Left renal cortex interstitium (tissue), 4 donors: ENCODE results near the gene MYO1B. TPM values are rescaled to one million over a fixed set of nuclear protein-coding genes. Genes with fewer than 3 reads are reported as not detected.

Experiments
- DNase-seq, 4 donors: peaks; one replicate each; pipeline ENCODE4 v3.0.0-alpha.2; 2013; ENCODE audit warnings: low read depth in 4 of 4, low spot score in 2 of 4, missing footprints in 1 of 4
- polyA plus RNA-seq, 4 donors: library from polyadenylated mRNA; unstranded; fragments of 120-200 nt; gene quantifications; one replicate each; pipeline ENCODE4 v1.2.1, GENCODE V29; 2013; ENCODE audit not compliant: insufficient read length in 4 of 4

Gene MYO1B
- polyA plus RNA-seq, 4 donors, result 94.8 to 116 (median 112) TPM

GRCh38 chr2:191295088-191295487 lies 49.9 kb downstream of the MYO1B start:
- DNase-seq, result no peak

GRCh38 chr2:191296083-191297006 lies 51.1 kb downstream of the MYO1B start:
- no peak for DNase-seq

- no peak for DNase-seq
Observed at GRCh38 chr2:191297033-191297432, 51.8 kb downstream of the MYO1B start.

- no peak for DNase-seq
Observed at GRCh38 chr2:191298306-191298705, 53.1 kb downstream of the MYO1B start.

GRCh38 chr2:191299010-191299409 lies 53.8 kb downstream of the MYO1B start:
- DNase-seq, result no peak

- no peak for DNase-seq
Observed at GRCh38 chr2:191299866-191300265, 54.7 kb downstream of the MYO1B start.

GRCh38 chr2:191301971-191302370 lies 56.8 kb downstream of the MYO1B start:
- no peak for DNase-seq

- DNase-seq, result no peak
Observed at GRCh38 chr2:191302459-191303139, 57.4 kb downstream of the MYO1B start.

GRCh38 chr2:191303140-191304005 lies 58.2 kb downstream of the MYO1B start:
- no peak for DNase-seq

GRCh38 chr2:191304939-191305875 lies 60.0 kb downstream of the MYO1B start:
- no peak for DNase-seq

GRCh38 chr2:191308026-191308425 lies 62.8 kb downstream of the MYO1B start:
- DNase-seq, result no peak

- DNase-seq, result no peak
Observed at GRCh38 chr2:191311156-191311555, 66.0 kb downstream of the MYO1B start.

GRCh38 chr2:191311627-191312026 lies 66.4 kb downstream of the MYO1B start:
- no peak for DNase-seq

GRCh38 chr2:191312163-191312562 lies 67.0 kb downstream of the MYO1B start:
- no peak for DNase-seq

- no peak for DNase-seq
Observed at GRCh38 chr2:191312662-191313061, 67.5 kb downstream of the MYO1B start.

GRCh38 chr2:191314697-191315364 lies 69.6 kb downstream of the MYO1B start:
- DNase-seq, result no peak

GRCh38 chr2:191315365-191315752 lies 70.2 kb downstream of the MYO1B start:
- DNase-seq, result no peak

GRCh38 chr2:191316246-191316994 lies 71.2 kb downstream of the MYO1B start:
- DNase-seq, result no peak
